HCEC 1CT (cell line): Measurements from ENCODE around the gene BRINP2.

ENCODE experiments used
- DNase-seq: peaks from one replicate; pipeline ENCODE4 v3.0.0-alpha.2; 2017

BRINP2 gene

GRCh38 chr1:177170756-177171535 lies at the start of gene BRINP2:
BRINP2 (plus strand) TSS chr1:177170958; CDS start chr1:177229877, 58,919 bp downstream.
- DNase-seq = peak; percentile 4

GRCh38 chr1:177122461-177123251 lies 48.1 kb upstream of the BRINP2 start:
- DNase-seq = no peak

- DNase-seq = no peak
Measured at GRCh38 chr1:177124577-177125278, 46.0 kb upstream of the BRINP2 start.

- DNase-seq = no peak
Measured at GRCh38 chr1:177126267-177126666, 44.5 kb upstream of the BRINP2 start.

- no peak for DNase-seq
Measured at GRCh38 chr1:177128665-177129281, 42.0 kb upstream of the BRINP2 start.

- no peak for DNase-seq
Measured at GRCh38 chr1:177130451-177130945, 40.3 kb upstream of the BRINP2 start.

GRCh38 chr1:177131723-177132122 lies 39.0 kb upstream of the BRINP2 start:
- no peak for DNase-seq

- DNase-seq = no peak
Measured at GRCh38 chr1:177132141-177132540, 38.6 kb upstream of the BRINP2 start.

GRCh38 chr1:177133977-177134538 lies 36.7 kb upstream of the BRINP2 start:
- DNase-seq = no peak

- no peak for DNase-seq
Measured at GRCh38 chr1:177135250-177135649, 35.5 kb upstream of the BRINP2 start.

- DNase-seq = no peak
Measured at GRCh38 chr1:177137814-177138213, 32.9 kb upstream of the BRINP2 start.

GRCh38 chr1:177138347-177138746 lies 32.4 kb upstream of the BRINP2 start:
- no peak for DNase-seq

- no peak for DNase-seq
Measured at GRCh38 chr1:177142010-177142409, 28.7 kb upstream of the BRINP2 start.

GRCh38 chr1:177142791-177143271 lies 27.9 kb upstream of the BRINP2 start:
- no peak for DNase-seq

- DNase-seq = no peak
Measured at GRCh38 chr1:177145106-177146070, 25.4 kb upstream of the BRINP2 start.

- DNase-seq = no peak
Measured at GRCh38 chr1:177146499-177146898, 24.3 kb upstream of the BRINP2 start.

GRCh38 chr1:177162243-177162642 lies 8.5 kb upstream of the BRINP2 start:
- DNase-seq = no peak

- DNase-seq = no peak
Measured at GRCh38 chr1:177163844-177164379, 6.8 kb upstream of the BRINP2 start.

- DNase-seq = no peak
Measured at GRCh38 chr1:177164380-177165068, 6.2 kb upstream of the BRINP2 start, which contains the start of gene ASTN1. ASTN1 (minus strand) TSS chr1:177164712; CDS start chr1:177164676, 36 bp downstream.

GRCh38 chr1:177165069-177165439 lies 5.7 kb upstream of the BRINP2 start:
- no peak for DNase-seq
